ENCODE results near the gene KCNG4.
"Not testable (repeated sequence)": the region's sequence is repeated elsewhere in the genome, so short reads cannot be mapped to it uniquely, and the experiment has no call there.

KCNG4 gene

GRCh38 chr16:84233748-84234147, 6.1 kb downstream of the KCNG4 start:
- no peak for DNase-seq

- no peak for DNase-seq
Measured at GRCh38 chr16:84232969-84233368, 6.8 kb downstream of the KCNG4 start.

- no peak for DNase-seq
Measured at GRCh38 chr16:84232060-84232459, 7.8 kb downstream of the KCNG4 start.

- DNase-seq = no peak
Measured at GRCh38 chr16:84229471-84229870, 10.3 kb downstream of the KCNG4 start.

- DNase-seq = no peak
Measured at GRCh38 chr16:84228256-84228838, 11.5 kb downstream of the KCNG4 start.

GRCh38 chr16:84227548-84227947, 12.3 kb downstream of the KCNG4 start:
- DNase-seq = no peak

- no peak for DNase-seq
Measured at GRCh38 chr16:84226026-84226425, 13.8 kb downstream of the KCNG4 start.

- DNase-seq = no peak
Measured at GRCh38 chr16:84225571-84225970, 14.2 kb downstream of the KCNG4 start.

- DNase-seq = no peak
Measured at GRCh38 chr16:84225126-84225525, 14.7 kb downstream of the KCNG4 start.

- DNase-seq = no peak
Measured at GRCh38 chr16:84224554-84224953, 15.3 kb downstream of the KCNG4 start.

- no peak for DNase-seq
Measured at GRCh38 chr16:84223456-84223855, 16.4 kb downstream of the KCNG4 start.

- DNase-seq = no peak
Measured at GRCh38 chr16:84220851-84221250, 19.0 kb downstream of the KCNG4 start.

- no peak for DNase-seq
Measured at GRCh38 chr16:84218956-84219355, 20.9 kb downstream of the KCNG4 start.

GRCh38 chr16:84218176-84218823, 21.5 kb downstream of the KCNG4 start:
- DNase-seq = no peak

GRCh38 chr16:84216144-84216543, 23.7 kb downstream of the KCNG4 start:
- not testable (repeated sequence) for DNase-seq

- no peak for DNase-seq
Measured at GRCh38 chr16:84215531-84215930, 24.3 kb downstream of the KCNG4 start.

GRCh38 chr16:84214451-84215066, 25.3 kb downstream of the KCNG4 start:
- no peak for DNase-seq

GRCh38 chr16:84212631-84213030, 27.2 kb downstream of the KCNG4 start:
- DNase-seq = no peak

- no peak for DNase-seq
Measured at GRCh38 chr16:84212154-84212553, 27.7 kb downstream of the KCNG4 start.

GRCh38 chr16:84209989-84210388, 29.8 kb downstream of the KCNG4 start:
- no peak for DNase-seq

- DNase-seq = no peak
Measured at GRCh38 chr16:84207879-84208278, 31.9 kb downstream of the KCNG4 start.

- no peak for DNase-seq
Measured at GRCh38 chr16:84207251-84207650, 32.6 kb downstream of the KCNG4 start.

GRCh38 chr16:84205976-84206691, 33.7 kb downstream of the KCNG4 start:
- DNase-seq = no peak

GRCh38 chr16:84205123-84205522, 34.7 kb downstream of the KCNG4 start:
- not testable (repeated sequence) for DNase-seq
